Mesendoderm (in vitro differentiated cells): ENCODE data around the gene FAM186B.

ENCODE experiments used
- DNase-seq: peaks from one replicate; pipeline ENCODE4 v3.0.0; 2013
- H2AK5ac ChIP-seq: 2 replicates; pipeline ENCODE4 v1.6.1; 2013; ENCODE audit warnings: low read length, inconsistent platforms
- H2BK120ac ChIP-seq: 2 replicates; pipeline ENCODE4 v1.6.1; 2013; ENCODE audit warnings: low read depth, mild to moderate bottlenecking, low read length, moderate library complexity, mixed read lengths
- H2BK15ac ChIP-seq: replicated peaks from 2 replicates; pipeline ENCODE4 v1.6.1; 2013; ENCODE audit warnings: low read depth, mild to moderate bottlenecking, moderate library complexity
- H2BK5ac ChIP-seq: 2 replicates; pipeline ENCODE4 v1.6.1; 2013; ENCODE audit warnings: low read length, inconsistent platforms
- H3K18ac ChIP-seq: 2 replicates; pipeline ENCODE4 v1.6.1; 2013; ENCODE audit warnings: mild to moderate bottlenecking, low read length, mixed read lengths
- H3K23ac ChIP-seq: one replicate; pipeline ENCODE4 v1.6.1; 2013; ENCODE audit warnings: low read length
- H3K27ac ChIP-seq: 2 replicates; pipeline ENCODE4 v1.5.1; 2013; ENCODE audit warnings: low read depth, mild to moderate bottlenecking, inconsistent platforms, low read length, moderate library complexity
- H3K27me3 ChIP-seq: 2 replicates; pipeline ENCODE4 v1.6.1; 2013; ENCODE audit warnings: low read length, control low read depth, mild to moderate bottlenecking, inconsistent platforms; ENCODE audit not compliant: insufficient read depth, poor library complexity
- H3K36me3 ChIP-seq: 2 replicates; pipeline ENCODE4 v1.6.1; 2013; ENCODE audit warnings: low read length, inconsistent platforms; ENCODE audit not compliant: control insufficient read depth, insufficient read depth
- H3K4ac ChIP-seq: one replicate; pipeline ENCODE4 v1.6.1; 2013; ENCODE audit warnings: low read depth, mild to moderate bottlenecking, low read length, moderate library complexity
- H3K4me1 ChIP-seq: 2 replicates; pipeline ENCODE4 v1.6.1; 2013; ENCODE audit warnings: low read depth, low read length, inconsistent platforms; ENCODE audit not compliant: control insufficient read depth
- H3K4me2 ChIP-seq: 2 replicates; pipeline ENCODE4 v1.6.1; 2013; ENCODE audit warnings: low read length
- H3K4me3 ChIP-seq: 2 replicates; pipeline ENCODE4 v1.5.1; 2013; ENCODE audit warnings: mild to moderate bottlenecking, low read length
- H3K56ac ChIP-seq: one replicate; pipeline ENCODE4 v1.6.1; 2013; ENCODE audit warnings: low read length
- H3K79me1 ChIP-seq: 2 replicates; pipeline ENCODE4 v1.6.1; 2013; ENCODE audit warnings: low read length, inconsistent platforms
- H3K79me2 ChIP-seq: 2 replicates; pipeline ENCODE4 v1.6.1; 2013; ENCODE audit warnings: mild to moderate bottlenecking, low read length; ENCODE audit not compliant: control insufficient read depth, insufficient read depth
- H3K9ac ChIP-seq: 2 replicates; pipeline ENCODE4 v1.6.1; 2013; ENCODE audit warnings: low read length, inconsistent platforms
- H4K5ac ChIP-seq: one replicate; pipeline ENCODE4 v1.6.1; 2013; ENCODE audit warnings: low read length
- H4K8ac ChIP-seq: one replicate; pipeline ENCODE4 v1.6.1; 2013; ENCODE audit warnings: low read depth, mild to moderate bottlenecking, control low read depth, low read length, moderate library complexity
- WGBS: extraction: QIAGEN DNeasy Blood & Tissue Kit; methylation state at CpG from one replicate; pipeline ENCODE4 v1.1.7; 2013; ENCODE audit warnings: low lambda C conversion rate, missing lambda C conversion rate; ENCODE audit not compliant: insufficient coverage; ENCODE audit errors: extremely low coverage; 5-methylcytosine and 5-hydroxymethylcytosine counted together

Gene FAM186B

DNA sequence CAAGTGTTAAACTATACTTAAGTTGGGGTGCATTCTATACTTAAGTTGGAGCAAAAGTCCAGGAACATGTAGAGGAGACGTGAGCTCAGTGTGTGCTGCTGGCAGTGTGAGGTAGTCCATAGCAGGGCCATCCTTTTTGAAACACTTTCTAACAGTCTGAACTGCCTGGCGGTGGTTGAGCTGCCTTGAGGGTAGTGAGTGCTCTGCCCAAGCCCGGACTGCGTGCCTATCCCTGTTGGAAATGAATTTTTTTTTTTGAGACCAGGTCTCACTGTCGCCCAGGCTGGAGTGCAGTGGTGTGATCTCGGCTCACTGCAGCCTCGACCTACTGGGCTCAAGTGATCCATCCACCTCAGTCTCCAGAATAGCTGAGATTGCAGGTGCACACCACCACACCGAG, 52.5 kb downstream of the FAM186B start:
- H3K4me3 ChIP-seq, result no peak overlapping the region
- no peak overlapping the region for H3K23ac ChIP-seq
- H3K56ac ChIP-seq, result no peak overlapping the region
- H3K79me2 ChIP-seq, result no peaks in the 10 kb centered on the region
- H3K4me1 ChIP-seq, result peaks cover 2% of the 10 kb centered on the region
- no peak overlapping the region for H2BK5ac ChIP-seq
- no peak overlapping the region for H2BK15ac ChIP-seq
- DNase-seq, result no peak
- WGBS, result no CpG with 5 or more reads among the region's 8 CpGs
- no peak overlapping the region for H3K27ac ChIP-seq
- no peak overlapping the region for H3K18ac ChIP-seq
- H3K4me2 ChIP-seq, result no peak overlapping the region
- no peak overlapping the region for H2AK5ac ChIP-seq
- H3K79me1 ChIP-seq, result no peaks in the 10 kb centered on the region
- H4K5ac ChIP-seq, result no peak overlapping the region
- no peaks in the 10 kb centered on the region for H3K36me3 ChIP-seq
- H2BK120ac ChIP-seq, result no peak overlapping the region
- no peak overlapping the region for H4K8ac ChIP-seq
- peaks cover 3% of the 10 kb centered on the region for H3K27me3 ChIP-seq
- H3K9ac ChIP-seq, result no peak overlapping the region
- no peak overlapping the region for H3K4ac ChIP-seq

- Histone ChIP-seq H3K79me2 (no peaks in the 10 kb centered on the region), H3K4me2 (no peak overlapping the region), H2BK5ac (no peak overlapping the region), H2BK120ac (no peak overlapping the region), H3K4ac (no peak overlapping the region), H2AK5ac (no peak overlapping the region), H4K8ac (no peak overlapping the region), H4K5ac (no peak overlapping the region), H3K27ac (no peak overlapping the region), H3K4me1 (peaks cover 2% of the 10 kb centered on the region), H2BK15ac (no peak overlapping the region), H3K36me3 (no peaks in the 10 kb centered on the region), H3K56ac (no peak overlapping the region), H3K9ac (no peak overlapping the region), H3K4me3 (no peak overlapping the region), H3K79me1 (no peaks in the 10 kb centered on the region), H3K23ac (no peak overlapping the region), H3K27me3 (peaks cover 3% of the 10 kb centered on the region), H3K18ac (no peak overlapping the region)
- no peak for DNase-seq
- WGBS, result no CpG with 5 or more reads among the region's 9 CpGs
Measured at GRCh38 chr12:49552425-49552824, 53.0 kb downstream of the FAM186B start.

GRCh38 chr12:49552014-49552413, 53.4 kb downstream of the FAM186B start:
- no peak overlapping the region for H3K56ac ChIP-seq
- no peak for DNase-seq
- no peak overlapping the region for H2AK5ac ChIP-seq
- no peak overlapping the region for H3K9ac ChIP-seq
- H4K5ac ChIP-seq, result no peak overlapping the region
- no peak overlapping the region for H2BK120ac ChIP-seq
- H3K23ac ChIP-seq, result no peak overlapping the region
- H2BK5ac ChIP-seq, result no peak overlapping the region
- H3K27ac ChIP-seq, result no peak overlapping the region
- H3K4me3 ChIP-seq, result no peak overlapping the region
- H2BK15ac ChIP-seq, result no peak overlapping the region
- H3K4ac ChIP-seq, result no peak overlapping the region
- H3K79me2 ChIP-seq, result no peaks in the 10 kb centered on the region
- peaks cover 2% of the 10 kb centered on the region for H3K4me1 ChIP-seq
- WGBS, result no CpG with 5 or more reads among the region's 7 CpGs
- no peaks in the 10 kb centered on the region for H3K36me3 ChIP-seq
- no peaks in the 10 kb centered on the region for H3K79me1 ChIP-seq
- H3K4me2 ChIP-seq, result no peak overlapping the region
- H4K8ac ChIP-seq, result no peak overlapping the region
- H3K27me3 ChIP-seq, result peaks cover 3% of the 10 kb centered on the region
- no peak overlapping the region for H3K18ac ChIP-seq

- H4K8ac ChIP-seq, result no peak overlapping the region
- no peak overlapping the region for H3K4me3 ChIP-seq
- peak overlapping the region; percentile 21 for H3K27ac ChIP-seq
- H3K27me3 ChIP-seq, result peaks cover 3% of the 10 kb centered on the region
- H3K4me1 ChIP-seq, result peaks cover 2% of the 10 kb centered on the region
- no peak overlapping the region for H3K23ac ChIP-seq
- H3K4me2 ChIP-seq, result no peak overlapping the region
- H3K79me2 ChIP-seq, result no peaks in the 10 kb centered on the region
- no peaks in the 10 kb centered on the region for H3K36me3 ChIP-seq
- H3K4ac ChIP-seq, result no peak overlapping the region
- H2BK5ac ChIP-seq, result no peak overlapping the region
- no CpG with 5 or more reads among the region's 6 CpGs for WGBS
- peak; percentile 38 for DNase-seq
- H4K5ac ChIP-seq, result no peak overlapping the region
- no peak overlapping the region for H3K18ac ChIP-seq
- no peak overlapping the region for H2BK120ac ChIP-seq
- no peak overlapping the region for H2BK15ac ChIP-seq
- no peak overlapping the region for H2AK5ac ChIP-seq
- no peak overlapping the region for H3K9ac ChIP-seq
- H3K79me1 ChIP-seq, result no peaks in the 10 kb centered on the region
- H3K56ac ChIP-seq, result peak overlapping the region; percentile 7
Measured at GRCh38 chr12:49550693-49551252, 54.7 kb downstream of the FAM186B start.

DNA sequence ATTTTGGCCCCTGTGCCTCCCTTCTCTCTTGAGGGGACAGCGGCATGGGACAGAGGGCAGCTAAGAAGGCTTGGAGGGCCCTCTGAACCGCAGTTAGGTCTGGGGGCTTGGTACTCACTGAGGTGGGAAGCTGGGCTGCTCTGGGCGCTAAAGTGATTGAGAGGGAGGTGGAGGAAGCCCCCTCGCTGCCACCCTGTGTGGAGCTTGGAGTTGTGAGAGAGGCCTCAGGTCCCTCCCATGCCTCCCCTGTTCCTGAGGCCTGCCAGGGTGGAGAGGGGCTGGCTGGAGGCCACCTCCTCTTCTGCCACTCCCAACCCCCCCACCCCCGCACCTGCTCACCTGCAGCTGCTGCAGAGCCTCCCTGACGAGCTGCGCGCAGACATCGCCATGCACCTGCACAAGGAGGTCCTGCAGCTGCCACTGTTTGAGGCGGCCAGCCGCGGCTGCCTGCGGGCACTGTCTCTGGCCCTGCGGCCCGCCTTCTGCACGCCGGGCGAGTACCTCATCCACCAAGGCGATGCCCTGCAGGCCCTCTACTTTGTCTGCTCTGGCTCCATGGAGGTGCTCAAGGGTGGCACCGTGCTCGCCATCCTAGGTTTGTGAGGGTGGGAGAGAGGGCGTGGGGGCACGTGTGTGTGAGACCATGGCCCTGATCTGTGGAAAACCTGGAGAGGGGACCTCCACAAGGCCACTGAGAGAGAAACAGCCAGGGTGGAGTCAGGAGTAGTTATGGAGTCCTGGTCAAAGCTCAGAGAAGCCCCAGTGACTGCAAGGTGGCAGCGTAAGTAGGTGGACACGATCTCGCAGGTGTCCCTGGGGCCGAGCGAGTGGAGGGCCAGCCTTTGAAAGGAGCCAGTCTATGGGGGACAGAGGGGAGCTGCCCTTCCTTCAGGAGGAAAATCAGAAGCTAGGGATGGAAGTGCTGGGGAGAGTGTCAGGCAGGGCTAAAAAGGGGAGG, 55.4 kb downstream of the FAM186B start:
- H3K4me1 ChIP-seq, result peaks cover 2% of the 10 kb centered on the region
- peak overlapping the region; percentile 8 for H3K4me2 ChIP-seq
- no peak overlapping the region for H4K8ac ChIP-seq
- H3K27me3 ChIP-seq, result peaks cover 3% of the 10 kb centered on the region
- DNase-seq, result no peak
- H3K4ac ChIP-seq, result no peak overlapping the region
- H4K5ac ChIP-seq, result no peak overlapping the region
- H2BK15ac ChIP-seq, result no peak overlapping the region
- H3K27ac ChIP-seq, result peak overlapping the region; percentile 21
- no peak overlapping the region for H2BK120ac ChIP-seq
- WGBS, result no CpG with 5 or more reads among the region's 28 CpGs
- H3K79me1 ChIP-seq, result no peaks in the 10 kb centered on the region
- no peak overlapping the region for H3K23ac ChIP-seq
- no peak overlapping the region for H2AK5ac ChIP-seq
- no peaks in the 10 kb centered on the region for H3K79me2 ChIP-seq
- no peak overlapping the region for H2BK5ac ChIP-seq
- H3K36me3 ChIP-seq, result no peaks in the 10 kb centered on the region
- peak overlapping the region; percentile 78 for H3K56ac ChIP-seq
- no peak overlapping the region for H3K4me3 ChIP-seq
- H3K18ac ChIP-seq, result no peak overlapping the region
- peak overlapping the region; percentile 25 for H3K9ac ChIP-seq
